Jurkat, Clone E6-1 (cell line): ENCODE results near the gene CCDC170.
"Not testable (repeated sequence)": the region's sequence is repeated elsewhere in the genome, so short reads cannot be mapped to it uniquely, and the experiment has no call there.

Source experiments
- DNase-seq: peaks from one replicate; pipeline ENCODE4 v3.0.0-alpha.2; 2011; ENCODE audit warnings: low read depth, low spot score
- H3K4me3 ChIP-seq: 2 replicates; pipeline ENCODE4 v1.5.1; 2011; ENCODE audit warnings: mild to moderate bottlenecking, low read length, control low read depth, moderate library complexity

The CCDC170 gene

DNA sequence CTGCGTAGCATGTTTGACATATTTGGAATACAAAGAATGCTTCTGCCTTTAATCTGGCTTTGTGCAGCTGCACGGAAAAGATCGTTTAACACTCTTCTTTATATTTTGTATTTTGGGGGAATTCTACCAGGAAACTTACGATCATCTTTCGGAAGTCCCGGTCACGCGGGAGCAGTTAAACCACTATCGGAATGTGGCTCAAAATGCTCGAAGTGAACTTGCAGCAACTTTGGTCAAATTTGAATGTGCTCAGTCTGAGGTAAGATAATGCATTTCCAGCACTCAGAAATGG, 42.3 kb downstream of the CCDC170 start:
- no peak for DNase-seq
- H3K4me3 ChIP-seq, result no peak overlapping the region

DNA sequence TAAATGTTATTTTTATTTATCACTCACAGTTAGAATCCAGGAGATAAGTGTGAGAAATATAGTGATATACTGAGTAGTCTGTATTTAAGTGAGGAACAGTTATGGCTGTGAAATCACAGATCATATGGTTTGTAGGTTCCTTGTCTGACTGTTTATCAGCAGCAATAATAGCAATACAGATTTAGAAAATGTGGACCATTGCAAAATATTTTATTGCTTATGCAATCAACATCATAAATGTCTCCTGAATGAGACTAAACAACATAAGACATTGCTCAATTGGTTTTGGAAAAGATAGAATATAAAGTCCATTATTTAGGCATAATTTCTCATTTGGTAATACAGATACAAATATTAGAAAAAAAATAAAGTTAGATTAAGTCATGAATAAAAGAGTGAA, 43.7 kb downstream of the CCDC170 start:
- H3K4me3 ChIP-seq, result no peak overlapping the region
- no peak for DNase-seq

DNA sequence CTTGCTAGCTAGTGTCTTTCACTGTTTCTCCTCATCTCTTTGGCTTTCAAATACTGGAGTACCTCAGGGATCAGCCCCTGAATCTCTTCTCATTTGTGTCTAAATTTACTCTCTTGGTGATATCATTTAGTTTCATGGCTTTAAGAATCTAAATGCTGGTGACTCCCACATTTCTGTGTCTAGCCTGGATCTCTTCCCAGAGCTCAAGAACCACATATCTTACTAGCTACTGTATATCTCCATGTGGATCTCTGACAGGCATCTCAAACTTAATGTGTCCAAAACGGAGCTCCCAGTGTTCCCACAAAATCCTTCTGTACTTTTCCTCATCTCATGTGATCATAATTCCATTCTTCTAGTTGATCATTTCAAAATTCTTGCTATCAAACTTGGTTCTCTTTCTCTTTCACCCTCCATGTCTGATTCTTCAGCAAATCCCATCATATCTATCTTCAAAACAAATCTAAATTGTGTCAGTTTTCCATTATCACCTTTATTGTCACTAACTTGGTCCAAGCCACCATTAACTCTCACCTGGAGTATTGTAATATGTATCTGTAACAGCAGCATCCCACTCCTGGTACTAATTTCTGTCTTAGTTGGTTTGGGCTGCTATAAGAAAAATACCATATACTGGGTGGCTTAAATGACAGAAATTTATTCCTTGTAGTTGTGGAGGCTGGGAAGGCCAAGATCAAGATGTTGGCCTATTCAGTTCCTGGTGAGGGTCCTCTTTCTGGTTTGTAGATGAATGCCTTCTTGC, 45.9 kb downstream of the CCDC170 start:
- no peak overlapping the region for H3K4me3 ChIP-seq
- no peak for DNase-seq

DNA sequence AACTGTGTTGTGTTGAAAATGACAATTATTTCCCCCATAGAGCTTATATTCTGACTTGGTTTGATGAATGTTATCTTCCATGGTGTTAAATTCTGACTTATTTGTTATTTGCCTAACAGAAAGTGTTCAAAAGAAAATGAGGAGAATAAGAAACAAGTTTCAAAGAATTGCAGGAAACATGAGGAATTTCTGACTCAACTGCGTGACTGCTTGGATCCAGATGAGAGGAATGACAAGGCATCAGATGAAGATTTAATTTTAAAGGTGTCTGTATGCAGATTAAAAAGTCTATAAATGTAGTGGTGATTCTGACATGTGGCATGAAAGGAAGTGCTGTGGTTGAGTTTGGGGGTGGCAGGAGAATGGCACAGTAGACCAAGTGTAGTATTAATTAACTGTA, 50.6 kb downstream of the CCDC170 start:
- DNase-seq, result peak; percentile 15
- H3K4me3 ChIP-seq, result no peak overlapping the region

DNA sequence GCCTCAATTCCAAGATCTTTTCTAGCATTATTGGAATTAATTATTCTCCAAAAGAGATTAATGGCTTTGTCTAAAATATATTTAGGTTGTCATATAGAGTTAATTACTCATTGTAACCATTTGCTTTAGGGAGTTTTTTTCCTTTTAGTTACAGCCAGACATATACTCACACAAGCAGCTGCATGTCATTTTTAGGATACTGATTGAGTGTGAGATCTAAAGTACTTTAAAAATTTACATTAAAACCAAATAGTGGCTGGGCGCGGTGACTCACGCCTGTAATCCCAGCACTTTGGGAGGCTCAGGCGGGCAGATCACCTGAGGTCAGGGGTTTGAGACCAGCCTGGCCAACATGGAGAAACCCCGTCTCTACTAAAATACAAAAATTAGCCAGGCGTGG, 51.1 kb downstream of the CCDC170 start:
- H3K4me3 ChIP-seq, DNase-seq: not testable (repeated sequence)

DNA sequence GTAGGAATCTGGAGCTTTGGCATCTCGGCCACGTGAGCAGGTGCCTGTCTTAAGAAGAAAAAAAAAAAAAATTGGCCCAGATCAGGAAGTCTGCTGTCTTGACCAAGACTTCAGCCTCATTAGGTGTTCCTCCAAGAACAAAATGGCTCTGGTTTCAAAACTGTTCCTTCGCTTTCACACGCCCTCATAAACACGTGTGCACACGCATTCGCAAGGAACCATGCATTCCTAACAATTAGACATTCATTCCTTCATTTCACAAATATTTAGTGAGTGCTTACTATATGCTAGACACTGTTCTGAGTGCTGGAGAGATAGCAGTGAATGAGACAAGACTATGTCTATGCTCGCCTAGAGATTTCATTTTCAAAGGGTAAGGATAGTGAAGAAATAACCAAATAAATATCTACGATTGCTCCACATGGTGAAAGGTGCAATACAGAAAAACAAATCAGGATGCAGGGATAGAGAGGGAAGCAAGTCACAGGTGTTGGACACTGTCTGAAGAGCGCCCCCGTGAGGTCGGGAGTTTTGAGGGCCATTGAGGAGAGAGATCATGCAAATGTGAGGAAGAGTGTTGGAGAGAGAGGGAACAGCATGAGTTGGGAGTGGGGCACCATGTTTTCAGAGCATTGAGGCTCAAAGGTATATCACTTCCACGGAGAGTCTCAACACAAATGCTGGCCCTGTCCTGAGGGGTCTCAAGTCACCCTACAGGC, 53.3 kb downstream of the CCDC170 start:
- no peak for DNase-seq
- no peak overlapping the region for H3K4me3 ChIP-seq

DNA sequence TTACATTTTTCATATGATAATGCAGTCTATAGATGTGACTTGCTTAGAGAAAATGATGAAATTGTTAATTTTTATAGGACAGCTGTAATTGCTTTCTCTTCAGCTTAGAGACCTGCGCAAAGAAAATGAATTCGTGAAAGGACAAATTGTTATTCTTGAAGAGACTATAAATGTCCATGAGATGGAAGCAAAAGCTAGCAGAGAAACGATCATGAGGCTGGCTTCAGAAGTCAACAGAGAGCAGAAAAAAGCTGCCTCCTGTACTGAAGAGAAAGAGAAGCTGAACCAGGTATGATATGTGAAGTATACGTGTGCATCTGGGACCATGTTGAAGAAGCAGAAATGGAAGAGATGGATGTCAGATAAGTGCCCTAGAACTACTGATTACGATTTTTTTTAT, 54.4 kb downstream of the CCDC170 start:
- no peak overlapping the region for H3K4me3 ChIP-seq
- no peak for DNase-seq

DNA sequence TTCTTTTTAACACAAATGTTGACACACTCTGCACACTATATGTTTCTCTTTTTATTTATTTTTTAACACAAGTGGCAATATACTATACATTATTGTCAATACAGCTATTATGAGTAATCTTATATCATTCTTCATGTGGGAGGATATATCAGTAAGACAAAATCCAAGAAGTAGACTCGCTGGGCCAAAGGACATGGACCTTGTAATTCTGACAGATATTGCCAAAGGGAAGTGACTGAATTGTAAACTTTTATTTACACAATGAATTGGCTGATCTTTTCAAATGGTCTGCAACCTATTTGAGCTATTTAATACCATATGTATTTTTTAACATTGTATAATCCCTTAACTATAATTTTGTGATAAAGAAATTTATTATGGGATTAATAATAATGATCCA, 56.0 kb downstream of the CCDC170 start:
- no peak for DNase-seq
- H3K4me3 ChIP-seq, result no peak overlapping the region

DNA sequence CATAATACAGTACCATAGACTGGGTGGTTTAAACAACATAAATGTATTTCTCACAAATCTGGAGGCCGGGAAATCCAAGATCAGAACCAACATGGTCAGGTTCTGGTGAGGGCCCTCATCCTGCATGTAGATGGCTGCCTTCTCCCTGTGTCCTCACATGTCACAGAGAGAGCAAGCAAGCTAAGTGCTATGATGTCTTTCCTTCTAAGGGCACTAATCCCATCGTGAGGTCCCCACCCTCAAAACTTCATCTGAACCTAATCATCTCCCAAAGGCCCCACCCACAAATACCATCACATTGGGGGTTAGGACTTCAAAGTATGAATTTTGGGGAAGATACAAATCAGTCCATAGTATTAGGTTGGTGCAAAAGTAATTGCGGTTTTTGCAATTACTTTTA, 56.8 kb downstream of the CCDC170 start:
- no peak for DNase-seq
- H3K4me3 ChIP-seq, result no peak overlapping the region

DNA sequence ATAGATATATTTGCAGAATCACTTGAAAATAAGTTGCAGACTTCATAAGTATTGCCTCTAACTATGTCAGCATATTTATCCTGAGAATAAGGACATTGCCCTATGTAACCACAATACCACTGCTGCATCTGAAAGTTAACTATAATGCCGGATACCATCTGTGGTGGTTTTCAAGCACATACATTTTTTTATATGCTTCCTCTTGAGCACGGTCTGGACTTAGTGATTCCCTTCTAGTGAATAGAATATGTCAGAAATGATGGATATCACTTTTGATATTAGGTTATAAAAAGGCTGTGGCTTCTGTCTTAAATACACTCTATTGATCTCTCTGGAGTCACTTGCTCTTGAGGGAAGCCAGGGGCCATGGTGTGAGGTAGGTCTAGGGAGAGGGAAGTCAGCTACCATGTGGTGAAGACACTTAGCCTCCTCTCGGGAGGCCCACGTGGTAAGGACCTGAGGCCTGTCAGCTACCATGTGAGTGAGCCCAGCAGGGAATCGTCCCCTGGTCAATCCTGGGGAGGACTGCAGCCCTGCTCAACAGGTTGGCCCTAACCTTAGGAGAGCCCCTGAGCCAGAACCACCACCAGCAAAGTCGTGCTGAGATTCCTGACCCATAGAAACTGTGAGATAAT, 57.5 kb downstream of the CCDC170 start:
- peak; percentile 94 for DNase-seq
- H3K4me3 ChIP-seq, result no peak overlapping the region

DNA sequence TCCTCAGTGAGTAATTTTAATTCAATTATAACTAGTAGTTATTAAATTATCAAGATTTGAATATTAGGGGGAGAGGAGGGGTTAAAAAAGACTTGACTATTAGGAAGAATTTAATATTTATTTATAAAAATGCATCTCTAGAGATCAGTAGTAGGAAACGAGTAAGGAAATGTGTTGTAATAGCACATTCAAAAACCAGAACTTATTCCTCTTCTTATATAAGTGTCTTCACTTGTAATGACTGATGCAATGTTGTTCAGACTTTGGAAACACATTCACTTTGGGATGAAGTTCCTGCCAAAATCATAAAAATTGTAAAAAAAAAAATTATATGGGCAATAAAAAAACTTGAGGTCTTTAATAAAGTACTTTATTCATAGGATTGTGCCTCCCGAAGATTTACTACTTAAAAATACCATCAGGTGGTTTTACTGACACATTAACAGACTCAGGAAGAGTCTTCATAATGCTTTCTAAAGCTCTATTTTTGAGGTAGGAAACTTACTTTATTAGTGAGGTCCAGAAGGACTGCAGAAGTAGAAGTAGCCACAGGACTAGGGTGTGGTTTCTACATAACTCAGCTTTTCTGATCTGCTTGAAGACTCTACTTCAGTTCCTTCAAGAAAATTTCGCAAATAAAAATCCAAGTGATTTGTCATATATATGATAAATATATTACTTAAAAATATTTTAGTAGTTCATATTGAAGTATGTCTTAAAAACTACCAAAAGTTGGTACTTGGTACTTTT, 59.8 kb downstream of the CCDC170 start:
- DNase-seq, result no peak
- H3K4me3 ChIP-seq, result no peak overlapping the region

DNA sequence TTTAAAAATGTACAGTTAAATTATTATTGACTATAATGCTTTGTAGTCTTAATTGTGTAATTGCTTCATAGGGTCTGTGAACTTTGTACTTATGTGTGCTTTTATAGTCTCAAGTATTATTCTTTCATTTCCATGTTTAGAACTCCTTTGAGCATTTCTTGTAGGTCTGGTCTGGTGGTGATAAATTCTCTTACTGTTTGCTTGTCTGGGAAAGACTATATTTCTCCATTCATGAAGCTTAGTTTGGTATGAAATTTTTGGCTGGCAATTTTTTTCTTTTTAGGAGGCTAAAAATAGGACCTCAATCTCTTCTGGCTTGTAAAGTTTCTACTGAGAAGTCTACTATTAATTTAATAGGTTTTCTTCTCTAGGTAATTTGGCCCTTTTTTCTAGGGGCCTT, 67.4 kb downstream of the CCDC170 start:
- H3K4me3 ChIP-seq, result no peak overlapping the region
- DNase-seq, result no peak

DNA sequence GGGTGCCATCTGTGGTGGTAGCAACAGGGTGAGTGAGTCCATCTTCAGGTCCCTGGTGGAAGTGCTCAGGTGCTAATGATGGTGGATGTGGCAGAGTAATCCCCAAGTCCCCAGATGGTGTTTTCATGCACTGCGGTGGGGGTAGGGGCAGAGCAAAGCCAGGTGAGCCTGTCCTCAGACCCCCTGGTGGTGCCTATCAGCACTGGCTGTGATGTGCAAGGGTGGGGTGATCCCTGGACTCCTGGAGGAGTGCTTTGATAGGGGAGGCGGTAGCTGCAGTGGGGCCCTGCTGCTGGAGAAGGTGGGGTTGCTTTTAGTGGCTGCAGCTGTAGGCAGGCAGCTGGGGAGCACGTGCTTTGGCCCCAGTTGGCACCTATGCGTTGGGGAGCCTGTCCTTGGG, 70.8 kb downstream of the CCDC170 start:
- no peak for DNase-seq
- H3K4me3 ChIP-seq, result no peak overlapping the region

DNA sequence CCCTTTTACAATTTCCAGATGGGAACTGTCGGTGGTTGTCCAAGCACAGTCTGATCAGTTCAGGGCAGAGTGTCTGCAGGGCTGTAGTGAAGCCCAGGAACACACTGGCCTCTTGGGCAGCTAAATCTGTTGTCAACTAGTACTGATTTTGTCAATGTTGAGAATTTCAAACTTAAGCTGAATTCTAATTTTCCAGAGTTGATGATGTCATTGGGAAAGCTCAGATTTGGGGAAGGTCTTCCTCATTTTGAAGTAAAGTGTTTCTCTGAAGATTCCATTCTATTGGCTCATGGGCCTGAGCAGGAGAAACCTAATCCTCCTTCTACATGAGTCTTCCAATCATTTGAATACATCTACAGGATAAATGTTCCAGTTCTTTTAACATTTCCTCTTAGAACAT, 72.1 kb downstream of the CCDC170 start:
- H3K4me3 ChIP-seq, result no peak overlapping the region
- no peak for DNase-seq

DNA sequence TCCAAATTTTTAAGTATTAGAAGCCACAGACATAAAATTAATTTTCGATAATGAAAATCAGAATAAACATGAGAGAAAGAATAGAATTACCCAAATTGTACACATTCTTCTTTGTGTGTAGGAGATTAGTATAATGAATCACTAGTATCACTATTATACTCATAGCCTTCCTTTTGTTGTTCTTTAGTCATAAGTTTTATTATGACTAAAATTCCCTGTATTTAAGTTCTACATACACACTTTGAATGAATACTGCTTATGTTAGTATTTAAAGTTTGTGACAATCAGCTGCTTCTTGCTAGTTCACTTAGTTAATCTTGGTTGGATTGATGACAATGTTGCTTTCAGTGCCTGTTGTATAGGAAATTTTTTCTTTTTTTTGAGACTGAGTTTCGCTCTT, 72.7 kb downstream of the CCDC170 start:
- DNase-seq, result no peak
- no peak overlapping the region for H3K4me3 ChIP-seq

DNA sequence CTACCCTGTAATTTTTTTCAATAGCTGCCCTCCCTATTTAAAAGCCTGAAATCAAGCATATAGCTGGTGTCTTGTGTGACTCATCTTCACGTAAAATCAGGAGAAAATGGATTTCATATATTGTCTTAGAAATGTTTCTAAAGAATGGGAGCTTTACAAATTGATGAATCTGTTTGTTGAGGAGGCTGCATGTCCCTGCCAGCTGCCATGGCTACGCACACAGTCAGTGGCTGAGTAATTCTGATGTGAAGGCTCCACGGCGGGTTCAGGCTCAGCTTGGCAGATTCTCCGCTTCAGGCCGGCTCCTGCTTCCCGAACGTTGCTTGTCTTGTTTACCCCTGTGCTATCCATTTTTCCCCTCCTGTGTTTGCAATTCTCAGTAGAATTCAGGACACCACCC, 82.8 kb downstream of the CCDC170 start:
- DNase-seq, result no peak
- H3K4me3 ChIP-seq, result no peak overlapping the region

DNA sequence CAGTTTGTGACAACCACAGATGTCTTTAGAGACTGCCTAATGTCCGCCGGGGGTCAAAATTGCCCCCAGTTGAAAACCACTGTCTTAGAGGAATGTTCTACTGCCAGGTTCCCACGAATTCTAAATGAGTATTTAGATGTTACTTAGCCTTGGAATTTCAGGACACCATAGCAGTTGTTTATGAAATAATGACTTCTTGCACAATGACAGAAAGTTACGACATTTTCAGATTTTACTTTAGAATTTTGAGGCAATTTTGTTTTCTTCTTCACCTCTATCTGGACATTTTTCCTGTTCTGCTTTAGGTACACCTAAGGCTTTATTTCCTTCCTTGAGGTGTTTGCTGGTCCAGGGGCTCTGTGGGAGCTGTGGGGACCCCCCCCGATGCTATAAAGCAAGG, 83.4 kb downstream of the CCDC170 start:
- no peak overlapping the region for H3K4me3 ChIP-seq
- no peak for DNase-seq

DNA sequence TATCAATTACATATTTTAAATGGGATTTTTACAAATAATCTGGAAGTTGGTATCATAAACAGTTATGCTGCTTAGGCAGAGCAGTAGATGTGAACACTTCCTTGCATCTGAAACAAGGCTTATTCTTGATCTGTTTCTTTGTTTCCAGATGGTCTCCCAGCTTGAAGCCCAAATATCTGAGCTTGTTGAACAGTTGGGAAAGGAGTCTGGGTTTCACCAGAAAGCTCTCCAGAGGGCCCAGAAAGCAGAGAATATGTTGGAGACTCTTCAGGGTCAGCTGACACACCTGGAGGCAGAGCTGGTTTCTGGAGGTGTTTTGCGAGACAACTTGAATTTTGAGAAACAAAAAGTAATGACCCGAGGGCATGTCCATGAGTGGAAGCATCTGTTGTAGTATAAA, 91.9 kb downstream of the CCDC170 start:
- DNase-seq, result no peak
- H3K4me3 ChIP-seq, result no peak overlapping the region

DNA sequence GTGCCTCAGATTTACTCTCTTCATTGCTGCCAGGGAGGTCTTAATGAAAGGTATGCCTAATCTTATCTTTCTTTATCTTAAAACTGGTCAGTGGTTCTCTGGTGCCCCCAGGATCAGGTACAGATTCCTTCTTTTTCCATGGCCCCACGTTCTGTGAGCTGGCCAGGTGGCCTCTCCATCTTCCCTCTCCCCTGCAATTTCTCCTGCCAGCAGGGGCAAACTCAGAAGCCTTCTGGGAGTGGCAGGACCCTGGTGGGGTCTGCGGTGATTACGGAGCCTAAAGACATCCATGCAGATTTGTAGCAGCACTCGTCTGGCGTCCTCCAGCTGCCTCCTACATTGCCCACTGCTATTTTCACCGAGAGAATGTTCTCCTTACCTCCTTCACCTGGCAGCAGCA, 95.8 kb downstream of the CCDC170 start:
- H3K4me3 ChIP-seq, result no peak overlapping the region

DNA sequence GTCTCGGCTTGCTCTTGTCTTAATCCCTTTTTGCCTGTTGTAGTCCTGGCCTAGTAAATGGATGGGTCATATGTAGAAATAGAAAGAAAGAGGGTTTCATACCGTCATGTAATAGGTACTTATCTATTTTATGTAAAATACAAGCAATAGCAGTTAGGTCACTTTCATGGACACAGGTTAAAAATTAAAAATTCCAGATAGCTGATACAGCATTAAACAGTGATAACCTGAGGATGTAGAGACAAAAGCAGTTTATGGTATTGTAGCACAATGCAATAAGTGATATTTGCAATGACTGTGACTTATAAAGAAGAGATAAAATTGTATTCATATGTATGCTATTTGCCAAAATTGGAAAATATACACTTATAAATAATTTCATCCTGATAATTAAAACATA, 96.9 kb downstream of the CCDC170 start:
- no peak for DNase-seq
- H3K4me3 ChIP-seq, result no peak overlapping the region

More for the DNA sequence above, 95.8 kb downstream of the CCDC170 start:
- no peak for DNase-seq
